Parathyroid adenoma (tissue), 2 donors: ENCODE data around the gene PLCH1.

Experiments used
- H2AFZ ChIP-seq: fragments of 300-600 bp; sonication (generic); one replicate; pipeline ENCODE4 v1.7.0; 2017; ENCODE audit warnings: antibody characterized with exemption, mild to moderate bottlenecking
- H3K27ac ChIP-seq: fragments of 300-600 bp; sonication (generic); one replicate; pipeline ENCODE4 v1.7.0; 2017
- H3K27me3 ChIP-seq: fragments of 300-600 bp; sonication (generic); one replicate; pipeline ENCODE4 v1.7.0; 2017; ENCODE audit warnings: low read length; ENCODE audit not compliant: control insufficient read depth, insufficient read depth
- H3K36me3 ChIP-seq: fragments of 300-600 bp; sonication (generic); one replicate; pipeline ENCODE4 v1.7.0; 2017; ENCODE audit warnings: low read length; ENCODE audit not compliant: control insufficient read depth, insufficient read depth
- H3K4me1 ChIP-seq: fragments of 300-600 bp; sonication (generic); one replicate; pipeline ENCODE4 v1.7.0; 2017; ENCODE audit warnings: control low read depth
- H3K4me2 ChIP-seq: fragments of 300-600 bp; sonication (generic); one replicate; pipeline ENCODE4 v1.7.0; 2017; ENCODE audit warnings: low read length
- H3K4me3 ChIP-seq: fragments of 300-600 bp; sonication (generic); one replicate; pipeline ENCODE4 v1.7.0; 2017; ENCODE audit warnings: low read depth, low read length
- H3K79me2 ChIP-seq: fragments of 300-600 bp; sonication (generic); one replicate; pipeline ENCODE4 v1.7.0; 2017; ENCODE audit warnings: control low read depth
- H3K9ac ChIP-seq: fragments of 300-600 bp; sonication (generic); one replicate; pipeline ENCODE4 v1.7.0; 2017; ENCODE audit warnings: mild to moderate bottlenecking
- H3K9me3 ChIP-seq: fragments of 300-600 bp; sonication (generic); one replicate; pipeline ENCODE4 v1.7.0; 2017; ENCODE audit warnings: low read length; ENCODE audit not compliant: control insufficient read depth
- TF ChIP-seq, protein P1 (sequence below): fragments of 300-600 bp; sonication (generic); IDR thresholded peaks from one replicate; pipeline ENCODE4 v1.7.0; 2017; ENCODE audit warnings: antibody characterized with exemption, mild to moderate bottlenecking
- donor health status: primary hyperparathyroidism.

The PLCH1 gene

DNA sequence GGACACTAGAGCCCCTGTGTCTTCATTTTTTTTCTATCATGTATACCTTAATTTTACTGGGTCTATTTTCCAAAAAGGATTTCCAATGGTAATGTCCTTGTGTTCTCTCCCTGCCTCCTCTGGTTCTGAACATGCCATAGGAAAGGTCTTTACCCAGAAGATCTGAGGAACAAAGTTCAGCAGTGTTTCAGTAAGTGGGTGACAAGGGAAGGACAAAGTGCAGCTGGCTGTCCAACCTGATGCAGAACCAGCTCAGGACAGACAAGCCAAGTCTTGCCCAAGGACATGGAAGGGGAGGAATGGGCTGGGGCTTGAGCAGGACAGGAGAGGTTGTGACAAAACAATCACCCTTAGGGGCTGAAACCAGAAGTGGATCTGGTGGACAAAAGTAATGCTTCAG, 390.2 kb downstream of the PLCH1 start:
- TF ChIP-seq, protein P1, sequence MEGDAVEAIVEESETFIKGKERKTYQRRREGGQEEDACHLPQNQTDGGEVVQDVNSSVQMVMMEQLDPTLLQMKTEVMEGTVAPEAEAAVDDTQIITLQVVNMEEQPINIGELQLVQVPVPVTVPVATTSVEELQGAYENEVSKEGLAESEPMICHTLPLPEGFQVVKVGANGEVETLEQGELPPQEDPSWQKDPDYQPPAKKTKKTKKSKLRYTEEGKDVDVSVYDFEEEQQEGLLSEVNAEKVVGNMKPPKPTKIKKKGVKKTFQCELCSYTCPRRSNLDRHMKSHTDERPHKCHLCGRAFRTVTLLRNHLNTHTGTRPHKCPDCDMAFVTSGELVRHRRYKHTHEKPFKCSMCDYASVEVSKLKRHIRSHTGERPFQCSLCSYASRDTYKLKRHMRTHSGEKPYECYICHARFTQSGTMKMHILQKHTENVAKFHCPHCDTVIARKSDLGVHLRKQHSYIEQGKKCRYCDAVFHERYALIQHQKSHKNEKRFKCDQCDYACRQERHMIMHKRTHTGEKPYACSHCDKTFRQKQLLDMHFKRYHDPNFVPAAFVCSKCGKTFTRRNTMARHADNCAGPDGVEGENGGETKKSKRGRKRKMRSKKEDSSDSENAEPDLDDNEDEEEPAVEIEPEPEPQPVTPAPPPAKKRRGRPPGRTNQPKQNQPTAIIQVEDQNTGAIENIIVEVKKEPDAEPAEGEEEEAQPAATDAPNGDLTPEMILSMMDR: no peak
- no peak overlapping the region for H3K9ac ChIP-seq
- H3K27ac ChIP-seq: no peak overlapping the region
- H3K36me3 ChIP-seq: no peaks in the 10 kb centered on the region
- H3K4me1 ChIP-seq: peaks cover 15% of the 10 kb centered on the region
- H3K79me2 ChIP-seq: no peaks in the 10 kb centered on the region
- no peak overlapping the region for H3K4me2 ChIP-seq
- H3K9me3 ChIP-seq: no peaks in the 10 kb centered on the region
- H2AFZ ChIP-seq: peak overlapping the region; percentile 44
- no peaks in the 10 kb centered on the region for H3K27me3 ChIP-seq
- H3K4me3 ChIP-seq: no peak overlapping the region

DNA sequence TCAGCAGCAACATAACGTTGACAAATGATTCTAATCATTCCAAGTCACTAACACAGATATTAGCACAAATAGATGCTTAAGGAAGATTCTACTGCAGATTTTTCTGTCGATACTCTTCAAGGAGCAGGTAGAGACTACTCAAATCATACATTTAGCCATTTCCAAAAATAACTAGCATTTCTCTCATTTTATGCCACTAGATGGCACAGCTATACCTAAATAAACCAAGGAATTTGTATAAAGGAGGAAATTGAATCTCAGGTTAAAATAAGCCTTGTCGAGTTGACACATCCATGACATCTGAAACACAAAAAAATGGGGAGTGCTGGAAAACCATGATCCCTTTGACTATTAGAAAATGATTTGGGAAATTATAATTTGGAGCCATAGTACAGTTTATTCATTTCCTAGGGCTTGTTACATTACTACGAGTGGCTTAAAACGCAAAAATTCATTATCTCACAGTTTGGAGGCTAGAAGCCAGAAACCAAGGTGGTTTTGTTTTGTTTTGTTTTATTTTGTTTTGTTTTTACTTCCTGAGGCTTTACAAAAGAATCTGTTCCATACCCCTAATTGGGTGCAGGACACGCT, 391.9 kb downstream of the PLCH1 start:
- Histone ChIP-seq H3K27me3 (no peaks in the 10 kb centered on the region), H3K27ac (peak overlapping the region; percentile 75), H2AFZ (peak overlapping the region; percentile 71), H3K4me1 (peaks cover 15% of the 10 kb centered on the region), H3K9me3 (no peaks in the 10 kb centered on the region), H3K9ac (no peak overlapping the region), H3K4me2 (no peak overlapping the region), H3K4me3 (no peak overlapping the region), H3K79me2 (no peaks in the 10 kb centered on the region), H3K36me3 (no peaks in the 10 kb centered on the region)
- TF ChIP-seq, protein P1: peak; percentile 64

DNA sequence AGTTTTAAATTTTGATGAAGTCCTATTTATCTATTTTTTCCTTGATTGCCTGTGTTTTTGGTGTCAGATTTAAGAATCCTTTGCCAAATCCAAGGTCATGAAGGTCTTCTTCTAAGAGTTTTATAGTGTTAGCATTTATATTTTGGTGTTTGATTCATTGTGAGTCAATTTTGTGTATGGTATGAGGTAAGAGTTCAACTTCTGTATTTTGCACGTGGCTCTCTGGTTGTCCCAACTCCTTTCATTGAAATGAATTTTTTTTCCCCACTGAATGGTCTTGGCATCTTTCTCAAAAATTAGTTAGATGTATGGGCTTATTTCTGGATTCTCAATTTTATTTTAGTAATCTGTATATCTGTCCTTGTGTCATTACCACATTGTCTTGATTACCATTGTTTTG, 394.3 kb downstream of the PLCH1 start:
- H3K4me3 ChIP-seq: no peak overlapping the region
- no peak overlapping the region for H3K9ac ChIP-seq
- no peak overlapping the region for H3K4me2 ChIP-seq
- no peaks in the 10 kb centered on the region for H3K9me3 ChIP-seq
- H3K27me3 ChIP-seq: no peaks in the 10 kb centered on the region
- no peak overlapping the region for H3K27ac ChIP-seq
- no peaks in the 10 kb centered on the region for H3K36me3 ChIP-seq
- peaks cover 15% of the 10 kb centered on the region for H3K4me1 ChIP-seq
- TF ChIP-seq, protein P1: no peak
- no peak overlapping the region for H2AFZ ChIP-seq
- no peaks in the 10 kb centered on the region for H3K79me2 ChIP-seq

DNA sequence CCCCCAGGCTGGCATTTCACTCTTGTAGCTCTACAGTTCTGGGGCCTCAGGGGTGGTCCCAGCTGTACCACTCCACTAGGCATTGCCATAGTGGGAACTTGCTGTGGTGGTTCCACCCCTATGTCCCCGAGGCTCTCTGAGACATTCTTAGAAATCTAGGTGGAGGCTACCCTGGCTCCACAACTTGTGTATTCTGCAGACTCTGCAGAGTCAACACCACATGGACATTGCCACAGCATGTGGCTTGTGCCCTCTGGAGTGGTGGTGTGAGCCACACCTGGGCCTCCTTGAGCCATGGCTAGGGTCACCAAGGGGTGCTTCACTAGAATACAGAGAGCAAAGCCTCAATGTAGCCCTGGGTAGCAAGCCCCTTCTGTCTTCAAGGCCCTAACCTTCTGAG, 397.0 kb downstream of the PLCH1 start:
- peaks cover 9% of the 10 kb centered on the region for H3K4me1 ChIP-seq
- H3K79me2 ChIP-seq: no peaks in the 10 kb centered on the region
- no peak overlapping the region for H3K27ac ChIP-seq
- H3K9me3 ChIP-seq: no peaks in the 10 kb centered on the region
- no peak overlapping the region for H3K9ac ChIP-seq
- no peak overlapping the region for H3K4me3 ChIP-seq
- H3K36me3 ChIP-seq: no peaks in the 10 kb centered on the region
- TF ChIP-seq, protein P1: no peak
- no peaks in the 10 kb centered on the region for H3K27me3 ChIP-seq
- H3K4me2 ChIP-seq: no peak overlapping the region
- peak overlapping the region; percentile 30 for H2AFZ ChIP-seq

DNA sequence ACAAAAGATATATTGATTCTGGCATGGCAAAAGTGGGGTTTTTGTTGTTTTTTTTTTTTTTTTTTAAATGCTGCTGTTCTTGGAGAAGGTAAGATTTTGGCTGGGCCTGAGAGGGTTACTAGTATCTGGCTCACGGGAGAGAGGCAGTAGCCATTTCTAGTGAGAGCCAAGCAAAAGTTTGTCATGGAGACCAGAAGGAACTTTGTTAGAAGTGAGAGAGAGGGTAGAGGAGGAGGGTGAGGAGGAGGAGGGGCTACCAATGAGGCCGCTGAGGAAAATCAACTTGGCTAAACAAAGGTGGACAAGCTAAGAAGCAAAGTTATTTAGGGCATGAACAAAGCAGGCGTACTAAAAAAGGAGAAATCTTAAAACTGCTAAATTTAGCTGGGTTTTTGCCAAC, 402.5 kb downstream of the PLCH1 start:
- no peak overlapping the region for H3K27ac ChIP-seq
- no peaks in the 10 kb centered on the region for H3K79me2 ChIP-seq
- H3K4me1 ChIP-seq: peaks cover 29% of the 10 kb centered on the region
- H3K9ac ChIP-seq: no peak overlapping the region
- H3K9me3 ChIP-seq: no peaks in the 10 kb centered on the region
- no peak overlapping the region for H3K4me3 ChIP-seq
- H3K4me2 ChIP-seq: no peak overlapping the region
- peak overlapping the region; percentile 38 for H2AFZ ChIP-seq
- TF ChIP-seq, protein P1: no peak
- H3K36me3 ChIP-seq: no peaks in the 10 kb centered on the region
- H3K27me3 ChIP-seq: no peaks in the 10 kb centered on the region
